HG02798 (cell line): ENCODE results near the gene PCSK5.

Experiments used
- ATAC-seq: cut with Tn5 transposase; IDR thresholded peaks from one replicate; pipeline ENCODE4 v1.9.1; 2021; ENCODE audit warnings: mild to moderate bottlenecking; ENCODE audit not compliant: unreplicated experiment, poor library complexity

The PCSK5 gene

GRCh38 chr9:76366275-76366674 lies 475.8 kb downstream of the PCSK5 start:
- no peak for ATAC-seq

- ATAC-seq: no peak
Measured at GRCh38 chr9:76369583-76369982, 479.1 kb downstream of the PCSK5 start.

GRCh38 chr9:76370396-76371023 lies 480.0 kb downstream of the PCSK5 start:
- ATAC-seq: no peak

GRCh38 chr9:76371901-76372300 lies 481.4 kb downstream of the PCSK5 start:
- no peak for ATAC-seq

DNA sequence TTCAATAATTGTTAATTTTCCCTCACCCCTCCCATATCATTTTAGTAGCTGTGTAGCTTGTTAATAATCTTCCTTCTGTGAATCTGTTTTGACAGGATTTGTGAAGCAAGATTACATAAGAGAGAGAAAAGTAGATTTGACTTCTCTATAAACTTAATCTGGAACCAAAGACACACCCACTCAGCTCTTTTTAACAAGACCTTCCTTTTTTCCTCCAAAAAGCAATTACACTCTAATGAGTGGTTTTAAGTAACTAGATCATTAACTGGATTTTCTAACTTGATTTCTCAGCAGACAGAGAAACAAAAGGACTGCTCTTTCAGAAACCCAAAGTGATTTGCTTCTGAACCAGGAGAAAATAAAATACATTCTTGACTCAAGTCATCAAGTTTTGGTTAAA lies 481.9 kb downstream of the PCSK5 start:
- ATAC-seq: no peak

DNA sequence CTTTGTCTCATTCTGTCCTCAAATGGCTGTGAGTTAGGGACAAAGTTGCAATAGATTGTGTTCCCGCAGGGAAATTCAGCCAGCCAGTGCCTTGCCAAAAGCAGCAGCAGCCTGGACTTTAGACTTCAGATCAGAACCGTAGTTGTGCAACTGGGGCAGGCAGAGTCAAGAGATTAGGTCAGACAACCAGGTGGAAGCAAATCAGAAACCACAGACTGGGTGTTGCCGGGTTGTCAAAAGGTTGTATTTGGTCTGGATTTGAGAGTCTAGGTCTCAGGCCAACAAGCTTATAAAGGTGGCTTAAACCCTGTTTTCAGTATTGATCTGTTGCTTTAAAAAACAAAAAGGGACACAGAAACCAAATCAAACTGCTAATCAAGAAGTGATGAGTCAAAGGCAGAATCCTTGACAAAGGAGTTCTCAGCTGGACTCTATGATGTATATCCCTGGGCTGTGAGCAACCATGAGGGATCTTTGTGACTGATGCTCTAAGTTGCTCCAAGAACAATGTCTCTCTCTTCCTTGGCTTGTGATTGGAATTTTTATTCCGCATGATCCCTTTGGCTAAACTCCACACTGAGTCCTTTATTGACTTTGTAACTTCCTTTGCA lies 482.8 kb downstream of the PCSK5 start:
- no peak for ATAC-seq

DNA sequence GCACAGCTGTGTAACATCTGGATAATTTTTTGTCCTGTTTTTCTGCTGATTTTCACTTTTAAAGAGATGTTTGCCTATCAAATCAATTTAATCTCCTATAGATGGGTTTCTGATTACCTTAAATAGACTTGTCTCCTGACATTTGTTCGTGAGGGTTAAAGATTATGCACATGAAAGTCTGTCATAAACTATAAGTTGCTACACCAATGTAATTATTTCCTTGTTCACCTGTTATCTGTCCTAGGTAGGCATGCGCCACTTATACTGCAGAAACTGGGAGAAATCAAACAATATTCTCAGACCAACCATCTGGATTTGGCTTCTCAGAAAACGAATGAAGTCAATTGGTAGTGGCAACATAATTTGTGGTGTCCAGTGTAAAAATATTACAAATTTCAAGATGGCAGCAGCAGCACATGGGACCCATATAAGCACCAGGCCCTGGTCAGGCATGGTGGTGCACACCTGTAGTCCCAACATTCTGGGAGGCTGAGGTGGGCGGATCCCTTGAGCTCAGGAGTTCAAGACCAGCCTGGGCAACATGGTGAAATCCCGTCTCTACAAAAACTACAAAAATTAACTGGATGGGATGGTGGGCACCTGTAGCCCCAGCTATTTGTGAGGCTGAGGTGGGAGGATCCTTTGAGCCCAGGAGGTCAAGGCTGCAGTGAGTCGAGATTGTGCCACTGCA lies 483.5 kb downstream of the PCSK5 start:
- no peak for ATAC-seq

GRCh38 chr9:76374783-76375559 lies 484.5 kb downstream of the PCSK5 start:
- no peak for ATAC-seq

GRCh38 chr9:76377791-76378190 lies 487.3 kb downstream of the PCSK5 start:
- no peak for ATAC-seq

GRCh38 chr9:76378367-76379073 lies 488.0 kb downstream of the PCSK5 start:
- no peak for ATAC-seq

- no peak for ATAC-seq
Measured at GRCh38 chr9:76379494-76379893, 489.0 kb downstream of the PCSK5 start.

DNA sequence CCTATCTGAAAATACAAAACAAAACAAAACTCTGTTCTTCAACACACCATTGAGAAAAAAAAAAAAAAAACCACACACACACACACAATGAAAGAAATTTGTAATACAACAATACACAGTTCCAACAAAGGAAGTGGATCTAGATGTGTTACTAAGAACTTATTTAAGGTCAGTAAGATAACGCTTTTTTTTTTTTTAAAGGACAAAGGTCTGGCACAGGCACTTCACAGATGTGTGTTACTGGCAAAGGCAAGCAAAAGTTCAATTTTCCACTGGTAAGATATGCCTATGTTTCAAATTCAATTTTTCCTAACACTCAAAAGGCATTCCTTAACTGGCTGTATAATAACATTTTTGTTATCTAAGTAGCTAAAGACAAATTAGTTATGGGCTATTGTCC lies 500.2 kb downstream of the PCSK5 start:
- ATAC-seq: no peak

- peak; percentile 77 for ATAC-seq
Measured at GRCh38 chr9:76394195-76394959, 503.9 kb downstream of the PCSK5 start, which contains the start of gene RFK. RFK (minus strand) TSS chr9:76394426; CDS start chr9:76394171, 255 bp downstream.

GRCh38 chr9:76394960-76395252 lies 504.4 kb downstream of the PCSK5 start:
- ATAC-seq: peak; percentile 44

GRCh38 chr9:76395381-76395780 lies 504.9 kb downstream of the PCSK5 start:
- no peak for ATAC-seq

GRCh38 chr9:76396144-76396543 lies 505.7 kb downstream of the PCSK5 start:
- no peak for ATAC-seq

DNA sequence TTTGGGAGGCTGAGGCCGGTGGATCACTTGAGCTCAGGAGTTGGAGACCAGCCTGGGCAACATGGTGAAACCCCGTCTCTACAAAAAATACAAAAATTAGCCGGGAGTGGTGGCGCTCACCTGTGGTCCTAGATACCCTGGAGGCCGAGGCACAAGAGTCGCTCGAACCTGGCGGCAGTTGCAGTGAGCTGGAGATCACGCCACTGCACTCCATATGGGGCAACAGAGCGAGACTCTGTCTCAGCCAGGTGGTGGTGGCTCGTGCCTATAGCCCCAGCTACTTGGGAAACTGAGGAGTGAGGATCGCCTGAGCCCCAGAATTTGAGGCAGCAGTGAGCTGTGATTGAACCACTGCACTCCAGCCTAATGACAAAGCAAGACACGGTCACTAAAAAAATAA lies 506.1 kb downstream of the PCSK5 start:
- no peak for ATAC-seq

- no peak for ATAC-seq
Measured at GRCh38 chr9:76399856-76400255, 509.4 kb downstream of the PCSK5 start.

GRCh38 chr9:76400534-76401096 lies 510.1 kb downstream of the PCSK5 start:
- no peak for ATAC-seq
